KOPT-K1 (cell line): ENCODE data around the gene CLECL1.
"Not testable (repeated sequence)": the region's sequence is repeated elsewhere in the genome, so short reads cannot be mapped to it uniquely, and the experiment has no call there.

ENCODE experiments used
- H3K27ac ChIP-seq: fragments of 200-600 bp; sonication (generic); 2 replicates; pipeline ENCODE4 v1.5.1; 2016; ENCODE audit warnings: antibody characterized with exemption, mild to moderate bottlenecking, low read depth, low read length; ENCODE audit not compliant: poor library complexity, severe bottlenecking
- H3K36me3 ChIP-seq: fragments of 200-600 bp; sonication (generic); 2 replicates; pipeline ENCODE4 v1.5.1; 2017; ENCODE audit warnings: antibody characterized with exemption, mild to moderate bottlenecking, low read length, moderate library complexity; ENCODE audit not compliant: insufficient read depth
- H3K9me3 ChIP-seq: fragments of 200-600 bp; sonication (generic); 2 replicates; pipeline ENCODE4 v1.5.1; 2017; ENCODE audit warnings: antibody characterized with exemption, low read length, mild to moderate bottlenecking; ENCODE audit not compliant: insufficient read depth, poor library complexity, severe bottlenecking

The CLECL1 gene

GRCh38 chr12:9699269-9699897 is 33.5 kb downstream of the CLECL1 start:
- H3K9me3 ChIP-seq = peaks cover 14% of the 10 kb centered on the region
- H3K27ac ChIP-seq = no peak overlapping the region
- H3K36me3 ChIP-seq = no peaks in the 10 kb centered on the region

GRCh38 chr12:9698681-9699080 is 34.2 kb downstream of the CLECL1 start:
- H3K36me3 ChIP-seq = no peaks in the 10 kb centered on the region; the same call in 1 of the 2 replicates
- peaks cover 14% of the 10 kb centered on the region for H3K9me3 ChIP-seq
- H3K27ac ChIP-seq = no peak overlapping the region

- Histone ChIP-seq H3K36me3 (no peaks in the 10 kb centered on the region; the same call in 1 of the 2 replicates), H3K27ac (no peak overlapping the region), H3K9me3 (peaks cover 14% of the 10 kb centered on the region)
Measured at GRCh38 chr12:9697619-9698018, 35.3 kb downstream of the CLECL1 start.

- H3K36me3 ChIP-seq, H3K27ac ChIP-seq: not testable (repeated sequence)
- H3K9me3 ChIP-seq = peaks cover 14% of the 10 kb centered on the region
Measured at GRCh38 chr12:9695661-9696060, 37.2 kb downstream of the CLECL1 start.

- not testable (repeated sequence) for H3K36me3 ChIP-seq, H3K27ac ChIP-seq
- H3K9me3 ChIP-seq = peaks cover 14% of the 10 kb centered on the region
Measured at GRCh38 chr12:9695150-9695549, 37.7 kb downstream of the CLECL1 start.

DNA sequence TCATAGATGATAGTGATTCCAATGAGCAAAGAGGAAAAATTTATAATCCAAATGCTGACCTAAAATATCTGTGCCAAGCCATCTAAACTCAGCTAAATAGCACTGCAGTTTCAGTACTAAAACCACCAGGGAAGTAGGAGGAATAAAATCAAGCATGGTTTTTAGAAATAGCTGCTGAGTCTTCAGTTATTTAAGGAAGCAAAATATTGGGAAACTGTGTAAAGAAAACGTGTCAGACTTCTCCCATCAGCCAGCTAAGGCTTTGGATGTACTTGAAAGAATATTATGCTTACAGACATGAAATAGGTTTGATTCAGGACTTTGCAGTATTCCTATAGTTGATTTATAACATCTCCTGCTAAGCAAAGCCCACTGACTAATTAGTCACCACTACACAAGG is 38.7 kb downstream of the CLECL1 start:
- Histone ChIP-seq H3K36me3 (no peaks in the 10 kb centered on the region; the same call in 1 of the 2 replicates), H3K9me3 (peaks cover 14% of the 10 kb centered on the region)

DNA sequence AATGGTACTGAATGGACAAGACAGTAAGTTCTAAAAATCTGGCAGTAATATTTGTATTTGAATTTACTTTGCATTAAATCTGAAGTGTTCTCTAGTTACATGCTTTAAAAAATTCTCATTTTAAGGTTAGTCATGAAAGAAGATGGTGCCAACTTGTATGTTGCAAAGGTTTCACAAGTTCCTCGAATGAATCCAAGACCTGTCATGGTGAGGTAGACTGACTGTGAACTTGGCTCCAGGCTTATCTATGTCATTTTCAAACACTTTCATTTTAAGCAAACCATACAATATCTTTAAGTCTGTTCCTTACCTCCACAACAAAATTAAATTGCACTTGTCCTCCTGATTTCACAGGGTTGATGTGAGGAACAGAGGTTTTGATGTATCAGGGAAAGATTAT is 40.0 kb downstream of the CLECL1 start:
- H3K9me3 ChIP-seq = peaks cover 17% of the 10 kb centered on the region
- no peak overlapping the region for H3K27ac ChIP-seq
- peaks cover 12% of the 10 kb centered on the region; the same call in 1 of the 2 replicates for H3K36me3 ChIP-seq

More for the DNA sequence above, 38.7 kb downstream of the CLECL1 start:
- no peak overlapping the region for H3K27ac ChIP-seq

- peaks cover 12% of the 10 kb centered on the region; the same call in 1 of the 2 replicates for H3K36me3 ChIP-seq
- H3K9me3 ChIP-seq = peaks cover 16% of the 10 kb centered on the region
- H3K27ac ChIP-seq = no peak overlapping the region
Measured at GRCh38 chr12:9687228-9687627, 45.7 kb downstream of the CLECL1 start.

DNA sequence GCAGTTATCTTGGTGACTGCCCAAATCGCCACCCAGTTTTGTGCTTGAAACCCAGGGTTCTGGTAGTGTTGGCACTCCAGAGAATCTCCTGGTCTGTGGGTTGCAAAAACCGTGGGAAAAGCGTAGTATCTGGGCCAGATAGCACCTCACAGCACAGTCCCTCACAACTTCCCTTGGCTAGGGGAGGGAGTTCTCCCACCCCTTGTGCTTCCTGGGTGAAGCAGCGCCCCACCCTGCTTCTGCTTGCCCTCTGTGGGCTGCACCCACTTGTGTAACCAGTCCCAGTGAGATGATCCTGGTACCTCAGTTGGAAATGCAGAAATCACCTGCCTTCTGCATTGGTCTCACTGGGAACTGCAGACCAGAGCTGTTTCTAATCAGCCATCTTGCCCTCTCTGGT is 47.0 kb downstream of the CLECL1 start:
- Histone ChIP-seq H3K27ac (no peak overlapping the region), H3K36me3 (peaks cover 12% of the 10 kb centered on the region; the same call in 1 of the 2 replicates), H3K9me3 (peaks cover 18% of the 10 kb centered on the region)

DNA sequence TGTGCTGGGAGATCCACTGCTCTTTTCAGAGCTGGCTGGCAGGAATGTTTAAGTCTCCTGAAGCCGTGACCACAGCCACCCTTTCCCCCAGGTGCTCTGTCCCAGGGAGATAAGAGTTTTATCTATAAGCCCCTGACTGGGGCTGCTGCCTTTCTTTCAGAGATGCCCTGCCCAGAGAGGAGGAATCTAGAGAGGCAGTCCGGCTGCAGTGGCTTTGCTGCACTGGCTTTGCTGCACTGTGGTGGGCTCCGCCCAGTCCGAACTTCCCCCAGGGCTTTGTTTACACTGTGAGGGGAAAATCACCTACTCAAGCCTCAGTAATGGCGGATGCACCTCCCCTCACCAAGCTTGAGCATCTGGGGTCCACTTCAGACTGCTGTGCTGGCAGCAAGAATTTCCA is 47.5 kb downstream of the CLECL1 start:
- peaks cover 22% of the 10 kb centered on the region for H3K9me3 ChIP-seq

DNA sequence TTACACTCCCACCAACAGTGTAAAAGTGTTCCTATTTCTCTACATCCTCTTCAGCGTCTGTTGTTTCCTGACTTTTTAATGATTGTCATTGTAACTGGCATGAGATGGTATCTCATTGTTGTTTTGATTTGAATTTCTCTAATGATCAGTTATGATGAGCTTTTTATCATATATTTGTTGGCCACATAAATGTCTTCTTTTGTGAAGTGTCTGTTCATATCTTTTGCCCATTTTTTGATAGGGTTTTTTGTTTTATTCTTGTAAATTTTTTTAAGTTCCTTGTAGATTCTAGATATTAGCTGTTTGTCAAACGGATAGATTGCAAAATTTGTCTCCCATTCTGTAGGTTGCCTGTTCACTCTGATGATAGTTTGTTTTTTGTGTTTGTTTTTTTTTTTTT is 49.9 kb downstream of the CLECL1 start:
- not testable (repeated sequence) for H3K27ac ChIP-seq, H3K36me3 ChIP-seq
- peaks cover 31% of the 10 kb centered on the region for H3K9me3 ChIP-seq

More for the DNA sequence above, 47.5 kb downstream of the CLECL1 start:
- peaks cover 12% of the 10 kb centered on the region; the same call in 1 of the 2 replicates for H3K36me3 ChIP-seq
- not testable (repeated sequence) for H3K27ac ChIP-seq

DNA sequence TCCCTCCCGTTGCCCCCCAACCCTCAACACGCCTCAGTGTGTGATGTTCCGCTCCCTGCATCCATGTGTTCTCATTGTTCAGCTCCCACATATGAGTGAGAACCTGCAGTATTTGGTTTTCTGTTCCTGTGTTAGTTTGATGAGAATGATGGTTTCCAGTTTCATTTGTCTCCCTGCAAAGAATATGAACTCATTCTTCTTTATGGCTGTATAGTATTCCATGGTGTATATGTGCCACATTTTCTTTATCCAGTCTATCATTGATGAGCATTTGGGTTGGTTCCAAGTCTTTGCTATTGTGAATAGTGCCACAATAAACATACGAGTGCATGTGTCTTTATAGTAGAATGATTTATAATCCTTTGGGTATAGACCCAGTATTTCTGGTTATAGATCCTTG is 50.4 kb downstream of the CLECL1 start:
- H3K9me3 ChIP-seq = peaks cover 31% of the 10 kb centered on the region
- not testable (repeated sequence) for H3K36me3 ChIP-seq, H3K27ac ChIP-seq

DNA sequence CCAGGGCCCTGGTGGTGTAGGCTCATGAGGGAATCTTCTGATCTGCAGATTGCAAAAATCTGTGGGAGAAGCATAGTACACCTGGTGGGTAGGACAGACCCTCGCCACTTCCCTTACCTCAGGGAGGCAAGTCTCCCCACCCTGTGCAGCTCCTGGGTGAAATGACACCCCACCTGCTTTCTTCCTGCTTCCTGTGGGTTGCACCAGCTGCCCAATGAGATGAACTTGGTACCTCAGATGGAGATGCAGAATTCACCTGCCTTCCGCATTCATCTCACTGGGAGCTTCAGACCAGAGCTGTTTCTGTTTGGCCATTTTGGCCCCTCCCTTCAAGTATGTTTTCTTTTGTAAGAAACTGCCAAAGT is 58.7 kb downstream of the CLECL1 start:
- Histone ChIP-seq H3K36me3 (no peaks in the 10 kb centered on the region), H3K27ac (peak overlapping the region; percentile 77), H3K9me3 (peaks cover 14% of the 10 kb centered on the region)

DNA sequence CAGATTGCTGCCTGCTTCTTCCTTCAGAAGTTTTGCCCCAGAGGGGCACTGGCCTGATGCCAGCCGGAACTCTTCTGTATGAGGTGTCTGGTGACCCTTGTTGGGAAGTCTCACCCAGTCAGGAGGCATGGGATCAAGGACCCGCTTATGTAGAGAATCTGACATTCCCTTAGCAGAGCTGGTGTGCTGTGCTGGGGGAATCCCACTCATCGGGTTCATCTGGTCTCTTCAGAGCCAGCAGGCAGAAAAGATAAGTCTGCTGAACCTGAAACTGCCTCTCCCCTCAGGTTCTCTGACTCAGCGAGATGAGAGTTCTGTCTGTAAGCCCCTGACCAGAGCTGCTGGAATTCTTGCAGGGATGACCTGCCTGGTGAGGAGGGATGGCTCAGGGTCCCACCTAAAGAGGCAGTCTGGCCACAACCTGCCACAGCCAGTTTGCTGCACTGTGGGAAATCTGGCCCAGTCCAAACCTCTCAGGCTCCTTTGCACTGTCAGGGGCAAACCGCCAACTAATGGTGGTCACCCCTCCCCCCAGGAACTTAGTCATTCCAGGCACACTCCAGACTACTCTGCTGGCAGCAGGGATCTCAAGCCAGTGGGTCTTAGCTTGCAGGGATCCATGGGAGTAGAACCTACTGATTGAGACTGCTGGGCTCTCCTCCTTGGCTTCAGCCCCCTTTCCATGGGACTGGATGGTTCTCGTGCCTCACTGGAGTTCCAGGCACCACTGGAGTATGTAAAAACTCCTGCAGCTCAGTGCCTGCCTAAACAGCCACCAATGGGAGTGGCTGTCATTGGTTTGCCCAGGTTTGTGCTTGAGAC is 59.3 kb downstream of the CLECL1 start:
- Histone ChIP-seq H3K27ac (peak overlapping the region; percentile 77), H3K9me3 (peaks cover 13% of the 10 kb centered on the region), H3K36me3 (no peaks in the 10 kb centered on the region)
